NCI-H1092 (cell line): ENCODE results near the gene OR4N2.
"Not testable (repeated sequence)": the region's sequence is repeated elsewhere in the genome, so short reads cannot be mapped to it uniquely, and the experiment has no call there.

Experiments used
- DNase-seq: peaks from one replicate; lab custom pipeline; 2025; lab: John Stamatoyannopoulos, UW

The OR4N2 gene

GRCh38 chr14:19834203-19834848, 30.8 kb downstream of the OR4N2 start:
- not testable (repeated sequence) for DNase-seq

GRCh38 chr14:19838433-19838832, 34.9 kb downstream of the OR4N2 start:
- DNase-seq: no peak

- DNase-seq: no peak
Measured at GRCh38 chr14:19851365-19851764, 47.8 kb downstream of the OR4N2 start.

- not testable (repeated sequence) for DNase-seq
Measured at GRCh38 chr14:19866061-19866669, 62.6 kb downstream of the OR4N2 start.

GRCh38 chr14:19873178-19873577, 69.6 kb downstream of the OR4N2 start:
- no peak for DNase-seq

GRCh38 chr14:19874842-19875241, 71.3 kb downstream of the OR4N2 start, which contains the start of gene OR4K2:
OR4K2 (plus strand) TSS chr14:19875142; CDS start chr14:19876268, 1,126 bp downstream.
- DNase-seq: no peak

GRCh38 chr14:19878029-19878642, 74.6 kb downstream of the OR4N2 start:
- DNase-seq: no peak
